Neuronal stem cell (in vitro differentiated cells): ENCODE measurements around the gene BTRC.
A peak's percentile ranks its signal among the peaks of the same experiment; 100 is the strongest.

Experiments used
- DNase-seq: peaks from one replicate; pipeline ENCODE4 v3.0.0-alpha.2; 2013; ENCODE audit warnings: low spot score
- H2AFZ ChIP-seq: one replicate; pipeline ENCODE4 v1.6.1; 2013; ENCODE audit warnings: mild to moderate bottlenecking, low read length, inconsistent platforms
- H2AK5ac ChIP-seq: 2 replicates; pipeline ENCODE4 v1.6.1; 2013; ENCODE audit warnings: low read depth, mild to moderate bottlenecking, inconsistent platforms, low read length, moderate library complexity, mixed read lengths
- H2BK120ac ChIP-seq: 2 replicates; pipeline ENCODE4 v1.6.1; 2013; ENCODE audit warnings: low read depth, mild to moderate bottlenecking, inconsistent platforms, low read length, moderate library complexity, mixed read lengths
- H2BK12ac ChIP-seq: one replicate; pipeline ENCODE4 v1.6.1; 2013; ENCODE audit warnings: low read length, inconsistent platforms
- H2BK15ac ChIP-seq: 2 replicates; pipeline ENCODE4 v1.6.1; 2013; ENCODE audit warnings: mild to moderate bottlenecking, low read length, inconsistent platforms, mixed read lengths
- H2BK5ac ChIP-seq: one replicate; pipeline ENCODE4 v1.6.1; 2013; ENCODE audit warnings: inconsistent platforms, mild to moderate bottlenecking, low read length, moderate library complexity
- H3K14ac ChIP-seq: one replicate; pipeline ENCODE4 v1.6.1; 2013; ENCODE audit warnings: low read length, inconsistent platforms
- H3K18ac ChIP-seq: 2 replicates; pipeline ENCODE4 v1.6.1; 2013; ENCODE audit warnings: low read length, inconsistent platforms
- H3K23ac ChIP-seq: 2 replicates; pipeline ENCODE4 v1.6.1; 2013; ENCODE audit warnings: low read depth, mild to moderate bottlenecking, mixed read lengths, low read length, inconsistent platforms; ENCODE audit not compliant: poor library complexity
- H3K27ac ChIP-seq: replicated peaks from 3 replicates; pipeline ENCODE4 v1.5.1; 2013; ENCODE audit warnings: low read length, inconsistent platforms
- H3K27me3 ChIP-seq, 3 experiments: 2 replicates each; pipeline ENCODE4 v1.6.1; 2013; ENCODE audit warnings: low read length in 3 of 3, mild to moderate bottlenecking in 2 of 3, inconsistent platforms in 1 of 3, low read depth in 1 of 3, mixed read lengths in 1 of 3, moderate library complexity in 1 of 3; ENCODE audit not compliant: control insufficient read depth in 3 of 3, insufficient read depth in 3 of 3
- H3K36me3 ChIP-seq, 2 donors: replicated peaks in 1 of 2; 2 replicates each; pipeline ENCODE4 v1.6.1; 2013; ENCODE audit warnings: low read length in 2 of 2; ENCODE audit not compliant: control insufficient read depth in 2 of 2, insufficient read depth in 2 of 2
- H3K4ac ChIP-seq: 2 replicates; pipeline ENCODE4 v1.6.1; 2013; ENCODE audit warnings: inconsistent platforms, mild to moderate bottlenecking, low read length, moderate library complexity
- H3K4me1 ChIP-seq, 2 donors: 1 replicate in 1 of 2; 2 replicates in 1 of 2; pipeline ENCODE4 v1.6.1; 2013; ENCODE audit warnings: low read length in 2 of 2, low read depth in 1 of 2; ENCODE audit not compliant: control insufficient read depth in 2 of 2, insufficient read depth in 1 of 2
- H3K4me2 ChIP-seq: one replicate; pipeline ENCODE4 v1.6.1; 2013; ENCODE audit warnings: mild to moderate bottlenecking, low read length, inconsistent platforms; ENCODE audit not compliant: insufficient read depth, poor library complexity, severe bottlenecking
- H3K4me3 ChIP-seq, 2 donors: 2 replicates each; pipeline ENCODE4 v1.5.1; 2013; ENCODE audit warnings: low read length in 2 of 2, mild to moderate bottlenecking in 2 of 2, inconsistent platforms in 1 of 2, moderate library complexity in 1 of 2
- H3K79me1 ChIP-seq: one replicate; pipeline ENCODE4 v1.6.1; 2013; ENCODE audit warnings: low read depth, mild to moderate bottlenecking, inconsistent platforms, low read length, moderate library complexity
- H3K9ac ChIP-seq: one replicate; pipeline ENCODE4 v1.6.1; 2013; ENCODE audit warnings: mild to moderate bottlenecking, low read depth, low read length, inconsistent platforms; ENCODE audit not compliant: poor library complexity
- H3K9me3 ChIP-seq, 2 donors: replicated peaks in 1 of 2; 2 replicates each; pipeline versions ENCODE3 to v1.6.1; 2013; ENCODE audit warnings: low read length in 2 of 2, mild to moderate bottlenecking in 2 of 2, inconsistent platforms in 1 of 2, low read depth in 1 of 2, mixed read lengths in 1 of 2, moderate library complexity in 1 of 2; ENCODE audit not compliant: control insufficient read depth in 2 of 2, insufficient read depth in 1 of 2
- H4K8ac ChIP-seq: one replicate; pipeline ENCODE4 v1.6.1; 2013; ENCODE audit warnings: low read depth, mild to moderate bottlenecking, inconsistent platforms, low read length, moderate library complexity
- H4K91ac ChIP-seq: one replicate; pipeline ENCODE4 v1.6.1; 2013; ENCODE audit warnings: low read length, low read depth, mild to moderate bottlenecking, inconsistent platforms; ENCODE audit not compliant: poor library complexity
- WGBS, 2 donors: extraction: QIAGEN DNeasy Blood & Tissue Kit; methylation state at CpG; one replicate each; pipeline ENCODE4 v1.1.7; 2013; ENCODE audit warnings: missing lambda C conversion rate in 2 of 2, mixed read lengths in 1 of 2; ENCODE audit not compliant: insufficient read length in 2 of 2, insufficient replicate concordance in 1 of 2; ENCODE audit errors: extremely low coverage in 2 of 2; 5-methylcytosine and 5-hydroxymethylcytosine counted together

BTRC gene

GRCh38 chr10:101354328-101355071 lies 535 bp downstream of the BTRC start:
- peak overlapping the region; percentile 98 for H2AFZ ChIP-seq
- peak overlapping the region; percentile 81 for H3K23ac ChIP-seq
- no peak overlapping the region for H2BK12ac ChIP-seq
- H3K79me1 ChIP-seq: no peaks in the 10 kb centered on the region
- DNase-seq: peak; percentile 84
- H4K8ac ChIP-seq: peak overlapping the region; percentile 95
- WGBS, 2 donors: no CpG with 5 or more reads among the region's 29 CpGs
- H2AK5ac ChIP-seq: no peak overlapping the region
- H3K27me3 ChIP-seq: peaks cover 0 to 2% (median 0%) of the 10 kb centered on the region in 3 experiments
- peak overlapping the region; percentile 49 for H3K4me2 ChIP-seq
- H2BK15ac ChIP-seq: no peak overlapping the region
- peak overlapping the region; percentile 97 for H3K27ac ChIP-seq
- H3K14ac ChIP-seq: peak overlapping the region; percentile 60
- H3K18ac ChIP-seq: peak overlapping the region; percentile 96
- peak overlapping the region; percentile 45 for H2BK5ac ChIP-seq
- no peaks in the 10 kb centered on the region for H3K9me3 ChIP-seq
- no peak overlapping the region for H3K4ac ChIP-seq
- H2BK120ac ChIP-seq: no peak overlapping the region
- peak overlapping the region; percentile 93 for H3K9ac ChIP-seq
- H3K36me3 ChIP-seq: peaks cover 0 to 4% of the 10 kb centered on the region in 2 donors
- no peak overlapping the region for H4K91ac ChIP-seq
- H3K4me1 ChIP-seq: peaks cover 1 to 4% of the 10 kb centered on the region in 2 donors
- peak overlapping the region; percentile 76 to 96 for H3K4me3 ChIP-seq

- Histone ChIP-seq H3K18ac (no peak overlapping the region), H3K27me3 (peaks cover 0 to 1% (median 0%) of the 10 kb centered on the region in 3 experiments), H2AFZ (peak overlapping the region; percentile 98), H3K4me1 (peaks cover 1 to 4% of the 10 kb centered on the region in 2 donors), H4K91ac (no peak overlapping the region), H3K9ac (no peak overlapping the region), H3K4me2 (peak overlapping the region; percentile 49), H2BK5ac (no peak overlapping the region), H4K8ac (no peak overlapping the region), H3K4ac (no peak overlapping the region), H3K23ac (no peak overlapping the region), H3K27ac (peak overlapping the region; percentile 97), H3K79me1 (no peaks in the 10 kb centered on the region), H2BK15ac (no peak overlapping the region), H3K4me3 (peak overlapping the region; percentile 76 to 96), H3K9me3 (no peaks in the 10 kb centered on the region), H2BK120ac (no peak overlapping the region), H2BK12ac (no peak overlapping the region), H3K14ac (no peak overlapping the region), H3K36me3 (peaks cover 0 to 4% of the 10 kb centered on the region in 2 donors), H2AK5ac (no peak overlapping the region)
- whole genome bisulfite sequencing, 2 donors: no CpG with 5 or more reads among the region's 6 CpGs
- no peak for DNase-seq
These were observed 1.2 kb downstream of the BTRC start for GRCh38 chr10:101355072-101355706.

- Histone ChIP-seq H3K9ac (no peak overlapping the region), H2BK5ac (no peak overlapping the region), H3K23ac (no peak overlapping the region), H3K79me1 (peaks cover 2% of the 10 kb centered on the region), H3K36me3 (peaks cover 0 to 4% of the 10 kb centered on the region in 2 donors), H3K14ac (no peak overlapping the region), H3K4me1 (peaks cover 1 to 4% of the 10 kb centered on the region in 2 donors), H3K27me3 (no peaks in the 10 kb centered on the region), H4K91ac (no peak overlapping the region), H3K4ac (no peak overlapping the region), H3K18ac (no peak overlapping the region), H3K9me3 (no peaks in the 10 kb centered on the region), H4K8ac (no peak overlapping the region), H3K27ac (no peak overlapping the region), H2AFZ (no peak overlapping the region), H2BK12ac (no peak overlapping the region), H2BK15ac (no peak overlapping the region), H3K4me3 (no peak overlapping the region), H2BK120ac (no peak overlapping the region), H3K4me2 (no peak overlapping the region), H2AK5ac (no peak overlapping the region)
- no peak for DNase-seq
- WGBS, 2 donors: no CpG with 5 or more reads among the region's 5 CpGs
These were observed 2.2 kb downstream of the BTRC start for GRCh38 chr10:101356132-101356531.

- Histone ChIP-seq H3K79me1 (peaks cover 2% of the 10 kb centered on the region), H2BK15ac (no peak overlapping the region), H3K23ac (no peak overlapping the region), H4K8ac (no peak overlapping the region), H3K4me2 (no peak overlapping the region), H3K36me3 (peaks cover 0 to 4% of the 10 kb centered on the region in 2 donors), H4K91ac (no peak overlapping the region), H3K9me3 (no peaks in the 10 kb centered on the region), H3K4me3 (no peak overlapping the region), H3K14ac (no peak overlapping the region), H2BK12ac (no peak overlapping the region), H2AFZ (no peak overlapping the region), H3K9ac (no peak overlapping the region), H2BK5ac (no peak overlapping the region), H3K4me1 (peaks cover 1 to 4% of the 10 kb centered on the region in 2 donors), H2BK120ac (no peak overlapping the region), H2AK5ac (no peak overlapping the region), H3K27me3 (no peaks in the 10 kb centered on the region), H3K27ac (no peak overlapping the region), H3K4ac (no peak overlapping the region), H3K18ac (no peak overlapping the region)
- no peak for DNase-seq
- no CpG with 5 or more reads among the region's 4 CpGs for WGBS, 2 donors
These were observed 4.0 kb downstream of the BTRC start for GRCh38 chr10:101357958-101358357.
